H9 (cell line): ENCODE data around the gene POLE2. TPM values are rescaled to one million over a fixed set of nuclear protein-coding genes. Genes with fewer than 3 reads are reported as not detected.

Experiments
- DNase-seq: peaks from one replicate; pipeline ENCODE4 v3.0.0-alpha.2; 2017
- H2AFZ ChIP-seq: one replicate; pipeline ENCODE4 v1.6.1; 2013; ENCODE audit warnings: mild to moderate bottlenecking, low read length, control low read depth, moderate library complexity
- H2AK5ac ChIP-seq: 2 replicates; pipeline ENCODE4 v1.6.1; 2013; ENCODE audit warnings: low read length, control low read depth, mixed read lengths; ENCODE audit not compliant: insufficient read length
- H2BK120ac ChIP-seq: one replicate; pipeline ENCODE4 v1.6.1; 2013; ENCODE audit warnings: low read depth, mild to moderate bottlenecking, low read length, control low read depth, inconsistent platforms; ENCODE audit not compliant: poor library complexity, severe bottlenecking
- H2BK12ac ChIP-seq: 2 replicates; pipeline ENCODE4 v1.6.1; 2013; ENCODE audit warnings: low read length, control low read depth, mixed read lengths, low read depth; ENCODE audit not compliant: insufficient read length
- H2BK15ac ChIP-seq: 2 replicates; pipeline ENCODE4 v1.6.1; 2013; ENCODE audit warnings: low read depth, low read length, control low read depth
- H2BK20ac ChIP-seq: one replicate; pipeline ENCODE4 v1.6.1; 2013; ENCODE audit warnings: low read depth, mild to moderate bottlenecking, low read length, control low read depth, inconsistent platforms; ENCODE audit not compliant: poor library complexity, severe bottlenecking
- H2BK5ac ChIP-seq: 2 replicates; pipeline ENCODE4 v1.6.1; 2013; ENCODE audit warnings: low read length, control low read depth, mixed read lengths; ENCODE audit not compliant: insufficient read length
- H3K14ac ChIP-seq: 2 replicates; pipeline ENCODE4 v1.6.1; 2013; ENCODE audit warnings: low read length, control low read depth; ENCODE audit not compliant: insufficient read depth
- H3K18ac ChIP-seq: 2 replicates; pipeline ENCODE4 v1.6.1; 2013; ENCODE audit warnings: low read depth, mild to moderate bottlenecking, mixed read lengths, low read length, control low read depth; ENCODE audit not compliant: insufficient read length
- H3K23ac ChIP-seq: 2 replicates; pipeline ENCODE4 v1.6.1; 2013; ENCODE audit warnings: low read length, control low read depth, mixed read lengths, low read depth; ENCODE audit not compliant: insufficient read length
- H3K23me2 ChIP-seq: 2 replicates; pipeline ENCODE4 v1.6.1; 2013; ENCODE audit warnings: low read depth, mild to moderate bottlenecking, mixed read lengths, low read length, control low read depth; ENCODE audit not compliant: insufficient read length, poor library complexity, severe bottlenecking
- H3K27ac ChIP-seq: 2 replicates; pipeline ENCODE4 v1.5.1; 2013; ENCODE audit warnings: low read length, control low read depth, mixed read lengths, low read depth; ENCODE audit not compliant: insufficient read length
- H3K27me3 ChIP-seq: 2 replicates; pipeline ENCODE4 v1.6.1; 2013; ENCODE audit warnings: low read length, control low read depth, inconsistent platforms; ENCODE audit not compliant: insufficient read depth
- H3K4ac ChIP-seq: 2 replicates; pipeline ENCODE4 v1.6.1; 2013; ENCODE audit warnings: low read depth, mild to moderate bottlenecking, control low read depth, inconsistent platforms, low read length, moderate library complexity
- H3K4me1 ChIP-seq: 2 replicates; pipeline ENCODE4 v1.6.1; 2013; ENCODE audit warnings: low read length, control low read depth, inconsistent platforms; ENCODE audit not compliant: insufficient read depth
- H3K4me2 ChIP-seq: 2 replicates; pipeline ENCODE4 v1.6.1; 2013; ENCODE audit warnings: low read length, control low read depth, mixed read lengths; ENCODE audit not compliant: insufficient read length, insufficient read depth
- H3K56ac ChIP-seq: 2 replicates; pipeline ENCODE4 v1.6.1; 2013; ENCODE audit warnings: low read depth, mild to moderate bottlenecking, mixed read lengths, low read length, control low read depth; ENCODE audit not compliant: insufficient read length
- H3K79me1 ChIP-seq: 2 replicates; pipeline ENCODE4 v1.6.1; 2013; ENCODE audit warnings: low read depth, mild to moderate bottlenecking, moderate library complexity, low read length, control low read depth, inconsistent platforms; ENCODE audit not compliant: insufficient read depth, poor library complexity, severe bottlenecking
- H3K79me2 ChIP-seq: 2 replicates; pipeline ENCODE4 v1.6.1; 2013; ENCODE audit warnings: low read length, control low read depth, inconsistent platforms; ENCODE audit not compliant: insufficient read depth
- H3K9ac ChIP-seq: 2 replicates; pipeline ENCODE4 v1.6.1; 2013; ENCODE audit warnings: low read length, control low read depth, mixed read lengths; ENCODE audit not compliant: insufficient read length; ENCODE audit errors: extremely low read depth
- H3K9me3 ChIP-seq: one replicate; pipeline ENCODE4 v1.6.1; 2013; ENCODE audit warnings: low read depth, low read length, inconsistent platforms; ENCODE audit not compliant: control insufficient read depth
- H3T11ph ChIP-seq: one replicate; pipeline ENCODE4 v1.6.1; 2013; ENCODE audit warnings: mild to moderate bottlenecking, low read length, control low read depth, inconsistent platforms
- H4K20me1 ChIP-seq: one replicate; pipeline ENCODE4 v1.6.1; 2013; ENCODE audit not compliant: control insufficient read depth, insufficient read length, insufficient read depth
- H4K5ac ChIP-seq: 2 replicates; pipeline ENCODE4 v1.6.1; 2013; ENCODE audit warnings: low read depth, mild to moderate bottlenecking, mixed read lengths, low read length, control low read depth; ENCODE audit not compliant: insufficient read length
- H4K8ac ChIP-seq: replicated peaks from 2 replicates; pipeline ENCODE4 v1.6.1; 2013; ENCODE audit warnings: low read length, control low read depth, mixed read lengths, low read depth; ENCODE audit not compliant: insufficient read length
- H4K91ac ChIP-seq: 2 replicates; pipeline ENCODE4 v1.6.1; 2013; ENCODE audit warnings: low read depth, mild to moderate bottlenecking, moderate library complexity, mixed read lengths, low read length, control low read depth; ENCODE audit not compliant: insufficient read length
- H3K27ac Mint-ChIP-seq, 3 experiments: 2 replicates in 2 of 3; 3 replicates in 1 of 3; pipeline ENCODE4 v1.8.0; 2020 to 2021; ENCODE audit warnings: mixed read lengths in 3 of 3, mild to moderate bottlenecking in 1 of 3, moderate library complexity in 1 of 3
- H3K27me3 Mint-ChIP-seq: 2 replicates; pipeline ENCODE4 v1.8.0; 2021; ENCODE audit warnings: low read depth, mild to moderate bottlenecking, moderate library complexity, mixed read lengths
- H3K36me3 Mint-ChIP-seq, 3 experiments: 2 replicates in 2 of 3; 3 replicates in 1 of 3; pipeline ENCODE4 v1.8.0; 2020 to 2021; ENCODE audit warnings: low read depth in 3 of 3, mixed read lengths in 3 of 3; ENCODE audit not compliant: insufficient read depth in 1 of 3
- H3K4me1 Mint-ChIP-seq, 2 experiments: 2 replicates each; pipeline ENCODE4 v1.8.0; 2020; ENCODE audit warnings: mixed read lengths in 2 of 2
- H3K4me3 Mint-ChIP-seq, 2 experiments: 2 replicates in 1 of 2; 3 replicates in 1 of 2; pipeline ENCODE4 v1.8.0; 2020 to 2021; ENCODE audit warnings: mild to moderate bottlenecking in 2 of 2, mixed read lengths in 2 of 2, moderate library complexity in 1 of 2
- H3K9me3 Mint-ChIP-seq, 2 experiments: 2 replicates in 1 of 2; 3 replicates in 1 of 2; pipeline ENCODE4 v1.8.0; 2020; ENCODE audit warnings: mild to moderate bottlenecking in 2 of 2, mixed read lengths in 2 of 2, moderate library complexity in 1 of 2
- CTCF ChIP-seq: fragments of 200-600 bp; sonication (generic); conservative IDR thresholded peaks from 3 replicates; pipeline ENCODE4 v1.8.0; 2021; ENCODE audit warnings: antibody characterized with exemption, mild to moderate bottlenecking
- WGBS: extraction: QIAGEN DNeasy Blood & Tissue Kit; methylation state at CpG from one replicate; pipeline ENCODE4 v1.1.7; 2013; ENCODE audit warnings: missing lambda C conversion rate, low lambda C conversion rate, mixed read lengths; ENCODE audit not compliant: insufficient read length; ENCODE audit errors: extremely low coverage; 5-methylcytosine and 5-hydroxymethylcytosine counted together
- total RNA-seq: library from RNA; stranded (reverse); gene quantifications from 2 replicates; pipeline ENCODE4 v1.2.1, GENCODE V29; 2021

Gene POLE2
- total RNA-seq, 1 experiment from 2014 or later, result 25.7 TPM

DNA sequence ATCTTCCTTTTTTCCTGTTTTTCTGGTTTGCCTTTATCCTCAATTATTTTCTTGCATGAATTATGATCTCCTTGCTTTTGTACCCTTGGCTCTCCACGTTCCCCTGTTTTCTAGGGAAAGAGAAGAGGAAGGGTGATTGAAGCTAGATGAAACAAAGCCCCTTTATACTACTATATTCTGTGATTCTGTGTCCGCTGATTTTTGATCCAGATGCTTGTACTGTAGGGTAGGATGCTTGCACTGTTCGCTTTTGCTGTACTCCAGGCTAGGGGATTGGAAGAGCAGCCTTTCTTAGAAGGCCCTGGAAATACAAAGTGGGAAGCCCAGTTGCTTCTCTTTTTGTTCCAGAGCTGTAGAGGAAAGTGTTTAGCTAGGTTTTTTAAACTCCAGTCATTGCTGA, 44.9 kb upstream of the POLE2 start:
- WGBS, result no CpG with 5 or more reads among the region's 3 CpGs

More for the DNA sequence above, 44.9 kb upstream of the POLE2 start:
- H3K23ac ChIP-seq, result no peak overlapping the region
- no peak overlapping the region for H2AK5ac ChIP-seq
- H3K4me1 Mint-ChIP-seq, result no peaks in the 10 kb centered on the region
- no peaks in the 10 kb centered on the region for H3K79me1 ChIP-seq
- no peak overlapping the region for H3K27ac ChIP-seq
- no peak overlapping the region for H4K8ac ChIP-seq
- no peak overlapping the region for H3K4ac ChIP-seq
- no peak overlapping the region for H2BK20ac ChIP-seq
- DNase-seq, result no peak
- no peaks in the 10 kb centered on the region for H3K9me3 Mint-ChIP-seq
- TF ChIP-seq CTCF, result no peak
- no peaks in the 10 kb centered on the region for H4K20me1 ChIP-seq
- peak overlapping the region; percentile 6 for H2AFZ ChIP-seq
- H3K27me3 ChIP-seq, result no peaks in the 10 kb centered on the region
- no peak overlapping the region for H3K18ac ChIP-seq
- no peaks in the 10 kb centered on the region for H3K79me2 ChIP-seq
- H3K4me3 Mint-ChIP-seq, result no peak overlapping the region
- no peak overlapping the region for H4K91ac ChIP-seq
- no peak overlapping the region for H3K9ac ChIP-seq
- no peak overlapping the region for H2BK120ac ChIP-seq
- H3K14ac ChIP-seq, result no peak overlapping the region
- H3K36me3 Mint-ChIP-seq, result no peaks in the 10 kb centered on the region
- H2BK15ac ChIP-seq, result no peak overlapping the region
- H3K9me3 ChIP-seq, result no peaks in the 10 kb centered on the region
- no peak overlapping the region for H2BK5ac ChIP-seq
- no peaks in the 10 kb centered on the region for H3K4me1 ChIP-seq
- no peak overlapping the region for H2BK12ac ChIP-seq
- no peaks in the 10 kb centered on the region for H3K23me2 ChIP-seq
- no peak overlapping the region for H3K27ac Mint-ChIP-seq
- no peak overlapping the region for H3K56ac ChIP-seq
- no peak overlapping the region for H3K4me2 ChIP-seq
- H3K27me3 Mint-ChIP-seq, result no peaks in the 10 kb centered on the region
- H4K5ac ChIP-seq, result no peak overlapping the region
- no peak overlapping the region for H3T11ph ChIP-seq
